T-helper 17 cell (primary cell): ENCODE data around the gene ZNF17. TPM values are rescaled to one million over a fixed set of nuclear protein-coding genes. Genes with fewer than 3 reads are reported as not detected.
A peak's percentile ranks its signal among the peaks of the same experiment; 100 is the strongest.

ENCODE experiments used
- ATAC-seq: fragments of 150-1000 bp; cut with Tn5 transposase; 2 replicates; pipeline ENCODE4 v1.10.0; 2021; ENCODE audit warnings: mild to moderate bottlenecking, moderate library complexity
- DNase-seq, 3 donors: peaks; one replicate each; pipeline versions ENCODE4 v3.0.0 to v3.0.0-alpha.2; 2020 to 2021
- H3K9me3 ChIP-seq: one replicate; pipeline ENCODE4 v1.7.0; 2013; ENCODE audit warnings: low read length, mild to moderate bottlenecking; ENCODE audit not compliant: control insufficient read depth, poor library complexity, severe bottlenecking
- H3K27ac Mint-ChIP-seq: one replicate; pipeline ENCODE4 v1.8.0; 2022; ENCODE audit warnings: mild to moderate bottlenecking, moderate library complexity, mixed read lengths
- H3K27me3 Mint-ChIP-seq: one replicate; pipeline ENCODE4 v1.8.0; 2022; ENCODE audit warnings: mixed read lengths
- H3K36me3 Mint-ChIP-seq: one replicate; pipeline ENCODE4 v1.8.0; 2022; ENCODE audit warnings: low read depth, mixed read lengths
- H3K4me1 Mint-ChIP-seq: one replicate; pipeline ENCODE4 v1.8.0; 2022; ENCODE audit warnings: mild to moderate bottlenecking, mixed read lengths
- H3K4me3 Mint-ChIP-seq: one replicate; pipeline ENCODE4 v1.8.0; 2022; ENCODE audit warnings: mild to moderate bottlenecking, moderate library complexity, mixed read lengths
- total RNA-seq, 4 donors: library from RNA in 2 of 4; stranded (reverse) in 2 of 4; gene quantifications; one replicate each; pipeline ENCODE4 v1.2.3 and lab custom pipeline; 2022 to 2026

ZNF17 gene
- total RNA-seq, 2 donors from 2014 or later = 7.2 to 8.8 TPM

DNA sequence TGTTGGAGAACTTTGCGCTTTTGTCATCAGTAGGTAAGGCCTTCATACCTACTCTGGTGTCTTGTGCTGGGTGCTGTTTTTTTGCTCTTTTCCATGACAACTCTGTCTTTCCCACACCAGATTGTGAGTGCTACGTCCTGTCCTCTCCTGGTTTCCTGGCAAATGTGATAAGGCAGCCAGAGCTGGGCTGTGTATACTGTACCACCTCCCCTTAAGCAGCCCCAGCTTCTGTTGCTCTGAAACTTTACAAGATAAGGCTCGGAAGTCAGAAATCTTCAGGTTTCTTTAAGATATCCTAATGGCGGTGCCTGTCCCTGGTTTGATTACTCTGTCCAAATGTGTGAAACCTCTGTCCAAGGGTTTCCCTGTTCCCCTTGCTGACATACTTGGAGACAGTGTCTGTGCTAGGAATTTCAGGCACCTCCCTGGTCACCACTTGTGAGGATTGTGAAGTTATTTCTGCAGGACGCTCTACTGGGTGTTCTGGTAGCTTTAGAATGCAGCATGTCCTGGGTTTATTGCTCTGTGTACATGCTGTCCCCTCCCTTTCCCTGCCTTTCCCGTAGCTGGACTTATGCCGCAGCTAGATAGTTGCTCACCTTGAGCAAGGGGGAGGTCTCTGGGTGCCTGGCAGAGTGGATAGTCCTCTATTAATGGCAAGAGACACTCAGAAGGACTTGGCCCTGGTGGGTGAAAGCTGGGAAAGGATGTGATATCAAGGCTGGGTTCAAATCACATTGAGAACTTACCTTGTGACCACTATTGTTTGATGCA is 31.2 kb downstream of the ZNF17 start:
- Mint-ChIP-seq H3K4me1 (no peaks in the 10 kb centered on the region), H3K36me3 (peaks cover 11% of the 10 kb centered on the region), H3K27ac (no peak overlapping the region), H3K27me3 (no peaks in the 10 kb centered on the region), H3K4me3 (no peak overlapping the region)
- no peak for DNase-seq
- peaks cover 19% of the 10 kb centered on the region for H3K9me3 ChIP-seq
- no peak for ATAC-seq

DNA sequence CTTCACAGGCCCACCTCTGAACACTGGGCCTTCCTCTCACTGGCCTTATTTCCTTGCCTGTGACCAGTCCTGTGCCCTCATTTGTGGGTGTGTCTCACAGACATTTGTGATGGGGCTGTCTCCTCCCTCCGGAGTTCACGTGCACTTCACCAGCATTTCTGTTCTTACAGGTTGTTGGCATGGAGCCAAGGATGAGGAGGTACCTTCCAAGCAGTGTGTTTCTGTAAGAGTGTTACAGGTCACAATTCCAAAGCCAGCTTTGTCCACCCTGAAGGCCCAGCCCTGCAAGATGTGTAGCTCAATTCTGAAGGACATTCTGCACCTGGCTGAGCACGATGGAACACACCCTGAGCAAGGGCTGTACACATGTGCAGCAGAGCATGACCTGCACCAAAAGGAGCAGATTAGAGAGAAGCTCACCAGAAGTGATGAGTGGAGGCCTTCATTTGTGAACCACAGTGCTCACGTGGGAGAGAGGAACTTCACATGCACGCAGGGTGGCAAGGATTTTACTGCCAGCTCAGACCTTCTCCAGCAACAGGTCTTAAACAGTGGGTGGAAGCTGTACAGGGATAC is 32.2 kb downstream of the ZNF17 start:
- Mint-ChIP-seq H3K27ac (no peak overlapping the region), H3K4me1 (no peaks in the 10 kb centered on the region), H3K27me3 (no peaks in the 10 kb centered on the region), H3K36me3 (peaks cover 11% of the 10 kb centered on the region), H3K4me3 (no peak overlapping the region)
- H3K9me3 ChIP-seq = peaks cover 19% of the 10 kb centered on the region
- no peak for DNase-seq
- no peak for ATAC-seq

DNA sequence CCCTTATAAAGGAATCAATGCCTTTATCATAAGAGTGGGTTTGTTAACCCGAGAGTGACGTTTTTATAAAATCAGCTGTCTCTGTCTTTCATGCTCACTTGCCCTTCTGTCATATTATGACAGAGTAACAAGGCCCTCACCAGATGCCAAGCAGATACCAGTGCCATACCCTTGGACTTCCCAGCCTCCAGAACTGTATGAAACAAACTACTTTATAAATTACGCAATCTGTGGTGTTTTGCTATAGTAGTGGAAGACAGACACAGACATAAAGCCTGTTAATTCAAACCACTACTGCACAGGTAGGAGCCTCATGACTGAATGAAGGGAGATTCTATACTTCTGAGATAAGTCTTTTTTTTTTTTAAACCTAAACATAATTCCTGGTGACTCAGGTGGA is 41.3 kb downstream of the ZNF17 start:
- H3K4me1 Mint-ChIP-seq = no peaks in the 10 kb centered on the region
- no peaks in the 10 kb centered on the region for H3K36me3 Mint-ChIP-seq
- ATAC-seq (no peak), DNase-seq (no peak)
- no peak overlapping the region for H3K4me3 Mint-ChIP-seq
- no peak overlapping the region for H3K27ac Mint-ChIP-seq
- peaks cover 27% of the 10 kb centered on the region for H3K9me3 ChIP-seq
- H3K27me3 Mint-ChIP-seq = no peaks in the 10 kb centered on the region

DNA sequence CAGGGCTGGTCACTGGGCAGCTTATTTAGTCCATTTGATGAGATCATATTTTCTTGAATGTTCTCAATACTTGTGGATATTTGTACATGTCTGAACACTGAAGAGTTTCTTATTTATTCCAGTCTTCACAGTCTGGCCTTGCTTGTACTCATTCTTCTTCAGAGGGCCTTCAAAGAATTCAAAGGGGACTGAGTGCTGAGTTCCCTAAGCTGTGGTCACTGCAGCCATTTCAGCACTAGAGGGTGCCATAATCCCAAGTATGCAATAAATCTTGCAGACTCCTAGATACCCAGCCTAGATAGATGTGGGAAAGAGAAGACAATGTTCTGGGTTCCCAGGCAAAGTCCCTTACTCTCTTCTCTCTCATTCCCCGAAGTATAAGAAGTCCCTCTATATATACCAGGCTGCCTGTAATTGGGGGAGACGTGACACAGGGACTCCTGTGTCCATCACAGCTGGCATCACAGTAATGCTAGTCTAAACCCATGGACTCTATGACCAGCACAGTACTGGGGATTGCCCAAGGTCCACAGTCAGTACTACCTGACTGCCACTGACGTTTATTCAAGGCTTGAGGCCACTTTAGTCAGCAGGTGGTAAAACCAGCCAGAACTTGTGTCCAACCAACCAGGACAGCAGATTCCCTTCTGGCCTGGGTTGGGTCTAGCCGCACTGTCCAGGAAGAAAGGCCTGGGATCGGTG is 54.9 kb downstream of the ZNF17 start:
- H3K9me3 ChIP-seq = peaks cover 19% of the 10 kb centered on the region
- Mint-ChIP-seq H3K36me3 (peaks cover under 1% of the 10 kb centered on the region), H3K4me3 (no peak overlapping the region), H3K27ac (no peak overlapping the region), H3K27me3 (no peaks in the 10 kb centered on the region), H3K4me1 (no peaks in the 10 kb centered on the region)
- DNase-seq (no peak), ATAC-seq (peak; percentile 61)

DNA sequence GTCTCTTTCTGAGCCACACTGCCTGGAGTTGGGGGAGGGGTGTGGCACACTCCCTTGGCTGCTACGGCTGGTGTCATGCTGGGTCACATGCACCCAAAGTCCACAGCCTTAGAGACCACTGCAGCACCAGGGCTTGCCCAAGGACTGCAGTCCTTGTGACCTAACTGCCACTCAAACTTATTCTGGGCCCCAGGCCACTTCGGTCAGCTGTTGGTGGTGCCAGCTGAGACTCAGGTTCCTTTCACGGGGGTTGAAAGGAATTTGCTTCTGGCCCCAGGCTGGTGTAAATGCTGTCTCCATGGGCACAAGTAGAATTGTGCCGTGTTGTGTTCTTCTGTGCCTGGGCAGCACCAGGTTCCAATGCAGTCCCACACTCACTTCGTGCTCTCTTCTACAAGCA is 55.5 kb downstream of the ZNF17 start:
- DNase-seq = no peak
- Mint-ChIP-seq H3K36me3 (no peaks in the 10 kb centered on the region), H3K27me3 (no peaks in the 10 kb centered on the region), H3K4me3 (no peak overlapping the region), H3K4me1 (no peaks in the 10 kb centered on the region), H3K27ac (no peak overlapping the region)
- ATAC-seq = no peak
- peaks cover 25% of the 10 kb centered on the region for H3K9me3 ChIP-seq

Other genes starting within 250 kb of the ZNF17 start
- gene DUXA, start 243.7 kb upstream of the ZNF17 start, total RNA-seq = not detected
- gene ZNF264, start 219.7 kb upstream of the ZNF17 start, total RNA-seq = 10 to 100 TPM; 41.1 to 43.8 TPM
- 1 to 10 TPM in 1 of 2 donors, under 1 TPM in 1; 0.55 to 1.2 TPM for gene AURKC, start 180.1 kb upstream of the ZNF17 start, total RNA-seq
- 10 to 100 TPM; 31.6 to 32.7 TPM for gene ZNF805, start 170.5 kb upstream of the ZNF17 start, total RNA-seq
- gene ZNF460, start 130.7 kb upstream of the ZNF17 start, total RNA-seq = 10 to 100 TPM; 69.1 to 73.1 TPM
- 1 to 10 TPM; 5.3 TPM for gene ZNF543, start 90.7 kb upstream of the ZNF17 start, total RNA-seq
- 1 to 10 TPM; 5.6 to 6.6 TPM for gene ZNF304, start 59.9 kb upstream of the ZNF17 start, total RNA-seq
- 1 to 10 TPM; 8.7 to 9.5 TPM for gene TRAPPC2B, start 47.6 kb upstream of the ZNF17 start, total RNA-seq
- gene ZNF547, start 47.6 kb upstream of the ZNF17 start, total RNA-seq = 1 to 10 TPM in 1 of 2 donors, under 1 TPM in 1; 0.77 to 1.1 TPM
- 10 to 100 TPM; 58.9 to 66.7 TPM for gene ZNF548, start 21.3 kb upstream of the ZNF17 start, total RNA-seq
- gene ZNF749, start 24.2 kb downstream of the ZNF17 start, total RNA-seq = 1 to 10 TPM; 5.9 to 9.8 TPM
- not detected for gene VN1R1, start 46.0 kb downstream of the ZNF17 start, total RNA-seq
- gene ZNF772, start 66.4 kb downstream of the ZNF17 start, total RNA-seq = 1 to 10 TPM; 1.4 to 1.5 TPM
- gene ZNF419, start 76.6 kb downstream of the ZNF17 start, total RNA-seq = 1 to 10 TPM; 6.8 to 7.0 TPM
- 1 to 10 TPM; 5.0 to 8.1 TPM for gene ZNF773, start 88.8 kb downstream of the ZNF17 start, total RNA-seq
- gene ZNF549, start 116.2 kb downstream of the ZNF17 start, total RNA-seq = 1 to 10 TPM; 7.4 to 7.9 TPM
- gene ZNF550, start 148.7 kb downstream of the ZNF17 start, total RNA-seq = 10 to 100 TPM in 1 of 2 donors, 1 to 10 TPM in 1; 8.5 to 12.2 TPM
- gene ZNF416, start 167.8 kb downstream of the ZNF17 start, total RNA-seq = 1 to 10 TPM; 3.9 to 4.7 TPM
- 1 to 10 TPM; 2.9 to 4.3 TPM for gene ZIK1, start 173.0 kb downstream of the ZNF17 start, total RNA-seq
- gene ZNF530, start 188.7 kb downstream of the ZNF17 start, total RNA-seq = 1 to 10 TPM; 2.5 to 4.4 TPM
- gene ZNF134, start 203.1 kb downstream of the ZNF17 start, total RNA-seq = 10 to 100 TPM; 20.9 to 22.7 TPM
- 10 to 100 TPM; 27.7 to 33.7 TPM for gene ZNF211, start 222.0 kb downstream of the ZNF17 start, total RNA-seq